ENCODE data around the gene PTPRO.
"Not testable (repeated sequence)": the region's sequence is repeated elsewhere in the genome, so short reads cannot be mapped to it uniquely, and the experiment has no call there.

The PTPRO gene

GRCh38 chr12:15613981-15614380 is 291.7 kb downstream of the PTPRO start:
- no peak for DNase-seq

GRCh38 chr12:15616495-15616894 is 294.2 kb downstream of the PTPRO start:
- not testable (repeated sequence) for DNase-seq

DNA sequence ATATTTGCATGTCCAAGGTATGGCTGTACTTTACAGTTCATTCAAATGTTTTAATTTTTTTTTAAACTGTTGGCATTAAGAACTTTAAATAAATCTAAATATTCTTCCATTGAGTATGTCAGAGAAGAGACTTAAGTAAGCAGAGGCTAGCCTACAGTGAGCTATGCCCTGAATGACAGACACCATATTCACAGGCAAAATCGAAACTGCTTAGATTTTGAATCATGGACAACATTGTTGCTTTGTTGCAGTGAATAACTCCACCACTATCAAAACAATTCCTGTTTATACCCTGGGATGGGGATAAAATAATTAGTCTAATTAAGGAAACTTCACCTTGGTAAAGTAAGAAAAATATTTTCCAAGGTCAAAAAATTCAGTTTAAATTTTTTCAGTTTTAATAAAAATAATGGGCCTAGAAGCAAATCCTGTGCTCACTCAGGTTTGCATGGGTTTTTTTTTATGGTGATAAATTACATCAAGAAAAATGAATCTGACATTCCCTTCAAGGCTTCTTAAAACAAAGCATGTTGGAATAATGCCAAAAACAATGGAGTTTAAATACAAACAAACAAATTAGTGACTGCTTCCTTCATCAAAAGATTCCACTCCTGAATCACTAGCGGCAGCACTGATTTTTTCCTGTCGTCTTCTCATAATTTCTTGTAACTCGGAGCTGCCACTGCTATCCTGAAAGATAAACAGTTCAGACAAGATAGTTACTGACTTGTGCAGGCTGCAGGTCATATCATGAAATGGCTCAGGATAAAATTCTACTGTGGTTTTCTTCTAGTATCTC is 298.6 kb downstream of the PTPRO start:
- DNase-seq, result no peak

DNA sequence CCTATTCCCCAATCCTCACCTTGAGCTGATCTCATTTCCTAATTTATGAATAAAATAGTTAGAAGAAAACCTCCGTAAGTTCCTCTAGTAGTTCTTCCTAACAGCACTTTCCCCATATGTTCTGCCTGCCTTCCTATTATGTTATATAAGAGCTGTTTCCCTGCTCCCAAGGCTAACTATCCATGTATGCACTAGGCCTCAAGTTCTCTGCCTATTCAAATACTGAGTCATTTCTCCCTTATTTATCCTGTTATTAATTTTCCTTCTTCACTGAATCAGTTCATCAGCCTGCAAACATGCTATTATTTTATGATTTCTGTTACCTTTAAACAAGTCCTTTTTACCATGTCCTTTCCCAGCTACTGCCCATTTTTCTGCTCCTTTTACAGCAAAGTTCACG is 302.8 kb downstream of the PTPRO start:
- DNase-seq, result no peak

- no peak for DNase-seq
These were observed 306.0 kb downstream of the PTPRO start for GRCh38 chr12:15627995-15628945.

DNA sequence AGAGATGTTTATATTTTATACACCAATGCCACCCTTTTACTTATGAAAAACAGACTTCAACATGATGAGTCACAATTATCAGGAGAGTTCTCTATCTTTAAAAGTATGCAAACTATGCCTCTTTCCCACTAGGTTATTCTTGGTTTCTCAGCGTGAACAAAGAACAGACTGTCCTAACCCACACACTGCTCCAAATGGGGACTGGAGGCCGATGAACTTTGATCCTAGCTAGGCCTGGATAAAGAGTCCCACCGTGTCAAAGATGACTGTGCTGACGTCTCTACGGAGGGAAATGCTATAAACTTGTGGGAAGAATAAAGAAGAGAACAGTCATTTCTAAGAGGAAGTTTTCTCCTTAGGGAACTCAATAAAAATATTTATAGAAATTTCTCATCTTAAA is 306.8 kb downstream of the PTPRO start:
- no peak for DNase-seq

DNA sequence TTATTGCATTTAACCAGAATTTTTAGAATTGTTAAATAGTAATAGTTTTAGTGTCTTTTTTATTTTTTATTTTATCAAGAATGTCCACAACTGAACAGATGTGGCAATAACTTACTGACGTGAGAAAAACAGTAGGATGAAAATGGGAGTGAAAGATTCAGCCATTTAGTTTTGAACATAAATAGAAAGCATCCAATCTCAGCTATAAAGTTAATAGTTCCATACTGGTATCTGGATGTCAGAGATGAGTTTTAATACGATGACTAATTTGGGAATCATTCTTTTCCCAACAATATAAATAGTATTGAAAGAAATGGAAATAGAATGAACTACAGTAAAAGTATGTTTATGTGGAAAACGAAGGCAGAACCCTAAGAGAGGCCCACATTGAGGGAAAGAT is 307.5 kb downstream of the PTPRO start:
- DNase-seq, result no peak

DNA sequence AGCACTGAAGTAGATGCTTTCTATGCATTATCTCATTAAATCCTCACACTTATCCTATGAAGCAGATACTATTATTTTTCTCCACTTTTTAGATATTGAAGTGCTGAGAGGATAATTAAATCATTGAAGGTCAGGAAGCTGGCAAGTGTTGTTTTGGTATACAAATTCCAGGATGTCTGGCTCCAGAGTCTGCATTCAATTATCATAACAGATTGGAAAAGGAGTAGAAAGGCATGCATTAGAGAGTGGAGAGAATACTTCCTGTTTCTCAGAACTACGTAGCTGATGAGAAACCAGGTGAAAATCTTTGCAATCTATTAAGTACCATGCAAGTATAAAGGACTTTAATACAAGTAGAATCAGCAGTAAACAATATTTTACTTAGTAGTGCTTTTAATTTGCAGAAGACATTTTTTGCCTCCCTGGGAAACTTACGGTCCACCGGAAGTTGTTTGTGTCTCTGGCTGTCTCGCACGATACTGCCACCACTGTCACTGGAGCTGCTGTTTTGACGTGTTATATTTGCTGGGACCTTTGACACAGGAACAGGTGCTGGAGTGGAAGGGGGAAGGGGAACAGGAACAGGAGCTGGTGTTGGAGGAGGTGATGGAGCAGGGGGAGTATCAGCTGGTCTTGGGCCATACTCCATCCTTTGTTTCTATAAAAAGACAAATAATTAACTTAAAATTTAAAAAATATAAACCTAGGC is 308.9 kb downstream of the PTPRO start:
- no peak for DNase-seq

DNA sequence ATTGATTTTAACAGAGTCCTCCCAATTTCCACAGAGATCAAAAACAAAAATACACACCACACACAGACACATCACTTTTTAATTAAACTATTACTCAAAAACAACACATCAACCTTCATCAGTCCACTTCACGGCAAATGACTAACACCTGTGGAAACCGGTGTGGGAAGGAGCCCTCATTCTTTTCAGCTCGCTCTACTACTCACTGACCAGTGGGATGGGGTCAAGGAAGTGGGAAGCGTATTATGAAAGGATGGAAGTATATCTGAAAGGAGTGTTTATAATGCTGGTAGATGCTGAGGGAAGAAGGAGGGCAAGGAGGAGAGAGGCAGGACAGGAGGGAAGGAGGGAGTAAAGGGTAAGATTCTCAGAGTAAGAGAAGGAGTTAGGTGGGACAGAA is 310.4 kb downstream of the PTPRO start:
- no peak for DNase-seq

DNA sequence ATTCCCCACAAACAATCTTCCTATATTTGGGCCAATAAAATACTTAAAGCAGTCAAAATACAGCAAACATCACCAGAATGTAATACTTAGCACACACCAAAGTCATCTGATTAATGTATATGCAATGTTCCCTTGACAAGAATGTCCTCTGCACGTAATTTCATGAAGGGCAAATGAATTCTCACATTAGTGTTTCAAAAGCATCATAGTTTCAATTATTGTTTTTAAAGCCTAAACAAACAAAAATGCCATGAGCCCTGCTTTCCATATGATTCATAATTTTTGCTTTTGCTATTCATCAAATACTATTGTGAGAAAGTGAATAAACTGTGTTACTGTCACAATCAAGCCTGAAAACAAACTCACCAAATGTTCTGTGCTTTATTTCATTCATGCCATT is 310.9 kb downstream of the PTPRO start:
- no peak for DNase-seq

GRCh38 chr12:15634010-15634683 is 311.8 kb downstream of the PTPRO start:
- DNase-seq, result no peak

DNA sequence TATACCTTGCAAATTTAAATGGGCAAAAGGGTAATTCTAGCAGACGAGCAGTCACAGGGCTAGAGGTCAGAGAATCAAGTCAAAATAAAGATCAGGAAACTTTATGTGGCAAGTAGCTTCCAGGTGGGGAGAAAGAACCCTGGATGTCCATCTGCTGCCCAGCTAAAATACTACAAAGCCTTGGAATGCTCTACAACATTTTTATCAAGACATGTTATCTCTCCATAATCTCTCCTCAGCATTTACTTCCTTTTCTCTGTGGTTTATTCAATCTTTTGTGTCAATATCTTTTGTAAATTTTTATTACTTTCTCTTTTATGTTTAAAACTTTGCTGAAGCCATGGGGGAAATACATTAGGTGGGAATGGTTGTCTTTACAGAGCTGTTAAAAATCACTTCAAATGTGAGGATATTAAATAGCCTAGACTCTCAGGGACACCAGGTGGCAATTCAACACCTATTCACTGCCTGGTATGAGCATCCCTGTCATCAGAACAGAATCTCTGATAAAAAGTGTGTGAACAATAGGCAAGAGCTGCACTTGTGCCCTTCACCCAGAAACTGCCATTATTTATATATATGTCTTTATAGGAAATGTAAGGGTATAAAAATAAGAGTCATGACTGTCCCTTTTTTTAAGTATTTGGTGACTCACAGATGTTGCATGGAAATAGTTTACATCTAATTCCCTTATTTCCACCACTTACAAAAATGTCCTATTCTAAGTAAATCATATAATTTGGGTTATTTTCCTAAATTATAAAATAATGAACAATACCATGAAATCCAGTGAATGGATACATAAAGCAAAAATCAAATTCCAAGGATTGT is 314.0 kb downstream of the PTPRO start:
- DNase-seq, result no peak

GRCh38 chr12:15638231-15638630 is 315.9 kb downstream of the PTPRO start:
- DNase-seq, result no peak

DNA sequence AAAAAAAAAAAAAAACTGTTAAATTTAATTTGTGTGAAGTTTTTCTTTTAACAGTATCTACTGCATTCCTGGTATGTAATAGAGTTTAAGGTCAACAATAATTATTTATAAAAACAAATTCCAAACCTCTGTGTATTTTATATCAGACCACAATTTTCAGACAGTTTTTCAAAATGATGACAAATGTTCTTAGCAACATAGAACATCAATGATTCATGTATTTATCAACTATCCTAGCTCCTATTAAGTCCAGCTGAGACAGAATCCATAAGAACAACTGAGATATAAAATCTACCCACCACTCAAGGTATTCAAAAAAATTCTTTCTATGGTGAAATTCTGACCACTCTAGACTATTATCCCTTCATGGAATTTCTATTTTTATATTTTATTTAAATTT is 322.4 kb downstream of the PTPRO start:
- DNase-seq, result no peak

- DNase-seq, result no peak
These were observed 324.3 kb downstream of the PTPRO start for GRCh38 chr12:15646581-15646980.
